VCaP (cell line): ENCODE data around the gene IL2RA.

Experiments used
- H3K27ac ChIP-seq: fragments of 450-650 bp; 2 replicates; pipeline ENCODE4 v1.5.1; 2017
- CTCF ChIP-seq: fragments of 450-650 bp; conservative IDR thresholded peaks from 2 replicates; pipeline ENCODE4 v1.5.1; 2017; ENCODE audit warnings: mild to moderate bottlenecking, moderate library complexity

IL2RA gene

DNA sequence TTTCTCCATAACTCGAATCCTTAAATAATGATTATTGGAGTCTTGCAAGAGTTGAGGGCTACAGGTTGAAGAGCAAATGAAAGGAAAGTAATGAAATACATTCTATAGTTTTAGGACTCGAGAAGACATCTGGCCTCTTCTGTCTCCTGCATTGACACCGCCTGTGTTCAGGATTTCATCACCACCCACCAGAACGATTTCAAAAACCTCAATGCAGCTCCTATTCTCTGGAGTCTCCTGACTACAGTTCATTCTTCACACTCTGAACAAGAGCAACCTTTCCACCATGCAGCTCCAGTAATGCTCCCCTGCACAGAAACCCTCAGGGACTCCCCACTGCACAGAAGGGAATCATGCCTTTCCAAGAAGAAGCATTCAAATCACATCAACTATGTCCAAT, 90.3 kb downstream of the IL2RA start:
- TF ChIP-seq CTCF = no peak

DNA sequence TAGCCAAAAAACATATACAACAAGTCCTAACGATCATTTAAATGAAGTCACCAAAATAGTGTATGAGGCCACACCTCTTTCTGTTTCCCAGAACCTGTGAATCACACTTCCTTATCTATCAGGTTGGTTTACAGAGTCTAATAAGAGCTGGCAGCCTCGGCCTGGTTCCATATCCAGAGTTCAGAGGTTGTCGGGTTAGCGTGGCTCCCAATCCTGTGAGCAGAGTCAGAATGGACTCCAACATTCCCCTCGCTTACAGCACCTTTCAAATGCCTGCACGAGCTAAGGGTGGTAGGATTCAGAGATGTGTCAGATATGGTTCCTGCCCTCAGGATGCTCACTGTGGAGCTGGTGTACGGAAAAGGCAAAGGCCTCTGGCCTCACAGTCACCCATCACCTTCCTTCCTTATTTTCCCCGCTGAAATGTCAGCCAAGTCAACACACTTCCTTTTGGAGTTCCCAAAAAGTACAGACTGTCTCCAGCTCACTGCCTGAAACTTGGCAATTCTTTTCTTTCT, 90.8 kb downstream of the IL2RA start:
- no peak for TF ChIP-seq CTCF
- peak overlapping the region; percentile 50 for H3K27ac ChIP-seq

More for the DNA sequence above, 90.3 kb downstream of the IL2RA start:
- peak overlapping the region; percentile 50 for H3K27ac ChIP-seq

- TF ChIP-seq CTCF = no peak
- no peak overlapping the region for H3K27ac ChIP-seq
Measured at GRCh38 chr10:5970527-5970926, 91.6 kb downstream of the IL2RA start.

- no peak for TF ChIP-seq CTCF
- H3K27ac ChIP-seq = no peak overlapping the region
Measured at GRCh38 chr10:5970066-5970465, 92.1 kb downstream of the IL2RA start.

DNA sequence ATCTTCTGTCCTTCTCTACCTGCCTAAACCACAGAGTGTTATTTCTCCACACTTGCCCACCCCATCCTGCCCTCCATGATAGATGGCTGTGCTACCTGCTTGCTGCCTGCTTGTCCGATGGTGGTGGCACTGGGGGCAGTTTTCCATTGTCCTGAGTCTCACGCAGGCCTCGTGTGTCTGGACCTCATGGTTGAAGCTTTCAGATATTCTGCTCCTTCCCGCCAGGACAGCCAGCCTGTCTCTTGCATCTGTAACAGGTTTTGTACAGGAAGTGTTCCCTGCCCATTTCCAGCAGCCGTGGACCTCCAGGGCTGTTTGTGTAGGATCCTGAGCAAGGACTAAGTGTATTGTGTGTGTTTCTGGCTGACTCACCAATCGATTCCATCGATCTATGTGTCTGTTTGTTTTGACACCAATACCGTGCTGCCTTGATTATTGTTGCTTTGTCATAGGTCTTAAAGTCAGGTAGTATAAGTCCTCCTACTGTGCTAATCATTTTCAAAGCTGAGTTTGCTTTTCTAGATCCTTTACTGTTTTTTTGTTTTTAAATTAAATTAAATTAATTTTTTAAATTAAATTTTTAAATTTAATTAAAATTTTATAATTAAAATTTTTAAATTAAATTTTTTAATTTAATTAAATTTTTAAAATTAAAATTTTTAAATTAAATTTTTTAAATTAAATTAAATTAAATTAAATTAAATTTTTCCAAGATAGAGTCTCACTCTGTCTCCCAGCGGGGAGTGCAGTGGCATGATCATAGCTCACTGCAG, 93.3 kb downstream of the IL2RA start:
- H3K27ac ChIP-seq = no peak overlapping the region
- no peak for TF ChIP-seq CTCF

GRCh38 chr10:5968037-5968680, 94.0 kb downstream of the IL2RA start:
- TF ChIP-seq CTCF = no peak
- no peak overlapping the region for H3K27ac ChIP-seq

DNA sequence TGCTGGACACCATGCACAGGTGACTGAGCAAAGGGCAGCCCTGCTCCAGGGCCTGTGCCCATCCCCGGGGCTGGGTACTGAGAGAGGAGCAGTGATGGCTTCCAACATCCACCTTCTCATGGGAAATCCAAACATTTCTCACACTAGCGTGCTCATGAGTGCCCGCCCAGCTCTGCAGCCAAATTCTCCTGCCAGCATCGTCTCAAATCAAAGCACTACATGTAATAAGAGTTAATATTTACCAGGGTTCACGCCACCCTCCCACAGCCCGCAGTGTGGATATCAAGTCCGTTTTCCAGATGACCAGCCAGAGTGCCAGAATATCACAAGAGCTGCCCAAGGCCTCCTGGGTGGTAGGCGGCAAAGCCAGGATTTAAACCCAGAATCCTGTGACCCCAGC, 96.9 kb downstream of the IL2RA start:
- peak overlapping the region; percentile 54 for H3K27ac ChIP-seq
- no peak for TF ChIP-seq CTCF
